ENCODE measurements around the gene MED19.
"Not testable (repeated sequence)": the region's sequence is repeated elsewhere in the genome, so short reads cannot be mapped to it uniquely, and the experiment has no call there.

The MED19 gene

DNA sequence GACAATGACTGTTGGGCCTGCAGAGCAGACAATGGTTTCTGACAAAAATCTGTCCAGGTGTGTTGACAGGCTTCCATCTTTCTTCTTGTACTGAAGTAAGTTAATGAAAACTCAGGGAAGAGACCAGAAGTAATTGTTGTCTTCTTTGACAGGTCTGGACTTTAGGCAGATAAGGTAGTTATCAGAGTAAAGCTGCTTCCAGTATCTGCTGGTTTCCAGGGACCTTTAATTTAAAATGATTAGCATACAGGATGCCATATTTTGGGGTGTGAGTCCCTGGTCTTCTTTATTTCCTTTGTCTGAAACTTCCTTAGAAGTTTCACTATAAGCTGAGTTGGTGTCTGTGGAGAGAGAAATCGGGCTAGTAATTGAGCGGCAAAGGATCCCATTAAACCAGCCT, 1.8 kb upstream of the MED19 start:
- H3K4me2 ChIP-seq (ENCODE audit: low read depth, low read length, poor library complexity, severe bottlenecking), result peak overlapping the region; percentile 94
- no peaks in the 10 kb centered on the region for H3K9me3 ChIP-seq (ENCODE audit: insufficient read depth, low read depth, low read length)
- peaks cover 64% of the 10 kb centered on the region for H3K79me2 ChIP-seq (ENCODE audit: insufficient read depth, low read length)
- peak overlapping the region; percentile 96 for H3K4me3 ChIP-seq (ENCODE audit: low read length, poor library complexity, severe bottlenecking)
- no peaks in the 10 kb centered on the region for H3F3A ChIP-seq (ENCODE audit: low read depth)
- H3K36me3 ChIP-seq (ENCODE audit: insufficient read depth, low read length), result no peaks in the 10 kb centered on the region
- no peaks in the 10 kb centered on the region for H3K27me3 ChIP-seq (ENCODE audit: insufficient read depth, low read length, poor library complexity, severe bottlenecking)
- no peak overlapping the region for H2AFZ ChIP-seq (ENCODE audit: low read length)
- H3K9me2 ChIP-seq (replicated peaks; ENCODE audit: low read depth, low read length), result no peaks in the 10 kb centered on the region
- TF ChIP-seq EZH2phosphoT487 (IDR thresholded peaks at IDR 0.05; ENCODE audit: borderline replicate concordance) (no peak), CTCF (conservative IDR thresholded peaks at IDR 0.05; ENCODE audit: low read length) (no peak)
- H4K20me1 ChIP-seq (ENCODE audit: insufficient read depth, low read length, poor library complexity, severe bottlenecking), result peaks cover 37% of the 10 kb centered on the region
- peak overlapping the region; percentile 95 for H3K9ac ChIP-seq (ENCODE audit: low read depth, low read length, poor library complexity, severe bottlenecking)
- H3K4me1 ChIP-seq (ENCODE audit: insufficient read depth, low read length, poor library complexity, severe bottlenecking), result peaks cover 30% of the 10 kb centered on the region

DNA sequence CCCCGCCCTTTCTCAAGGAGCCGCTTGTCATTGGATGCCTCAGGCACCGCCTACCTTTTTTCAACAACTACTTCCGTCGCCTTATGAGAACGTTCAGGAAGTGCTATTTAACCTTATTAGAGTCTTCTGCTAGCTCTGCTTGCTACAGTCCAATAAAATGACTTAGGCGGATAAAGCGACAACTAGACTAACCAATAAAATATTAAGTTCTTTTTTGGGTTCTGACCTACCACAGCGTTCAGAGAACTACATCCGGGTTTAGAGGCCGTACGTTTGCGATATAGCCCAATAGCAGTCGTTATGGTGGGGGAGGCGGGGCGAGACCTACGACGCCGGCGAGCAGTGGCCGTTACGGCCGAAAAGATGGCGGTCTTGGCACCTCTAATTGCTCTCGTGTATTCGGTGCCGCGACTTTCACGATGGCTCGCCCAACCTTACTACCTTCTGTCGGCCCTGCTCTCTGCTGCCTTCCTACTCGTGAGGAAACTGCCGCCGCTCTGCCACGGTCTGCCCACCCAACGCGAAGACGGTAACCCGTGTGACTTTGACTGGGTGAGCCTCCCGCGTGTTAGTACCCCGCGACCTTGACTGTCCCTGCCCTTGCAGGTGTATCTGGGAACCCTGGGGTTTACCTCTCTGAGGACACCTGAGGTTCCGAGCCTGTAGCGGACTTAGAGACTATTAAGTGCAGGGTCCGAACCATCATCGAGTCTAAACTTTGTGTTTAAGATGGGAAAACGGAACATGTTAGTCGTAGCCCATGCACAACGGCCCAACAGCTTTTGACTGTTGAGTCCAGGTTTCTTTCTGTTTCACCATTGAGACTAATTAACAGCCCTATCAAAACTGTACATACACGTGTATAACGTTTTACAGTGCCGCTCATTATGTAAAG, 488 bp upstream of the MED19 start, which contains the start of gene TMX2:
TSS of gene TMX2 (plus strand) at position 338 of the 895 bp plus-strand sequence. CDS start at position 364, 26 bp downstream.
- Histone ChIP-seq H3K27me3 (ENCODE audit: insufficient read depth, low read length, poor library complexity, severe bottlenecking) (no peaks in the 10 kb centered on the region), H3K4me1 (ENCODE audit: insufficient read depth, low read length, poor library complexity, severe bottlenecking) (peaks cover 30% of the 10 kb centered on the region), H3F3A (ENCODE audit: low read depth) (no peaks in the 10 kb centered on the region), H3K36me3 (ENCODE audit: insufficient read depth, low read length) (no peaks in the 10 kb centered on the region), H3K79me2 (ENCODE audit: insufficient read depth, low read length) (peaks cover 63% of the 10 kb centered on the region), H3K9me2 (replicated peaks; ENCODE audit: low read depth, low read length) (no peaks in the 10 kb centered on the region), H3K9ac (ENCODE audit: low read depth, low read length, poor library complexity, severe bottlenecking) (peak within 1 kb of the TSS; percentile 95), H4K20me1 (ENCODE audit: insufficient read depth, low read length, poor library complexity, severe bottlenecking) (peaks cover 37% of the 10 kb centered on the region), H2AFZ (ENCODE audit: low read length) (peak within 1 kb of the TSS; percentile 95), H3K4me2 (ENCODE audit: low read depth, low read length, poor library complexity, severe bottlenecking) (peak within 1 kb of the TSS; percentile 99), H3K9me3 (ENCODE audit: insufficient read depth, low read depth, low read length) (no peaks in the 10 kb centered on the region), H3K4me3 (ENCODE audit: low read length, poor library complexity, severe bottlenecking) (peak within 1 kb of the TSS; percentile 96)
- no peak for TF ChIP-seq CTCF (conservative IDR thresholded peaks at IDR 0.05; ENCODE audit: low read length)
- no peak for TF ChIP-seq EZH2phosphoT487 (IDR thresholded peaks at IDR 0.05; ENCODE audit: borderline replicate concordance)

- Histone ChIP-seq H3F3A (ENCODE audit: low read depth) (no peaks in the 10 kb centered on the region), H3K9ac (ENCODE audit: low read depth, low read length, poor library complexity, severe bottlenecking) (no peak overlapping the region), H3K79me2 (ENCODE audit: insufficient read depth, low read length) (peaks cover 71% of the 10 kb centered on the region), H2AFZ (ENCODE audit: low read length) (no peak overlapping the region), H3K4me3 (ENCODE audit: low read length, poor library complexity, severe bottlenecking) (no peak overlapping the region), H3K4me1 (ENCODE audit: insufficient read depth, low read length, poor library complexity, severe bottlenecking) (peaks cover 30% of the 10 kb centered on the region), H4K20me1 (ENCODE audit: insufficient read depth, low read length, poor library complexity, severe bottlenecking) (peaks cover 37% of the 10 kb centered on the region), H3K36me3 (ENCODE audit: insufficient read depth, low read length) (peaks cover 2% of the 10 kb centered on the region; the same call in 1 of the 2 replicates), H3K9me3 (ENCODE audit: insufficient read depth, low read depth, low read length) (no peaks in the 10 kb centered on the region), H3K9me2 (replicated peaks; ENCODE audit: low read depth, low read length) (no peaks in the 10 kb centered on the region), H3K4me2 (ENCODE audit: low read depth, low read length, poor library complexity, severe bottlenecking) (peak overlapping the region; percentile 99), H3K27me3 (ENCODE audit: insufficient read depth, low read length, poor library complexity, severe bottlenecking) (no peaks in the 10 kb centered on the region)
- no peak for TF ChIP-seq EZH2phosphoT487 (IDR thresholded peaks at IDR 0.05; ENCODE audit: borderline replicate concordance)
- TF ChIP-seq CTCF (conservative IDR thresholded peaks at IDR 0.05; ENCODE audit: low read length), result no peak
Observed at GRCh38 chr11:57709802-57710367, 2.1 kb downstream of the MED19 start.

DNA sequence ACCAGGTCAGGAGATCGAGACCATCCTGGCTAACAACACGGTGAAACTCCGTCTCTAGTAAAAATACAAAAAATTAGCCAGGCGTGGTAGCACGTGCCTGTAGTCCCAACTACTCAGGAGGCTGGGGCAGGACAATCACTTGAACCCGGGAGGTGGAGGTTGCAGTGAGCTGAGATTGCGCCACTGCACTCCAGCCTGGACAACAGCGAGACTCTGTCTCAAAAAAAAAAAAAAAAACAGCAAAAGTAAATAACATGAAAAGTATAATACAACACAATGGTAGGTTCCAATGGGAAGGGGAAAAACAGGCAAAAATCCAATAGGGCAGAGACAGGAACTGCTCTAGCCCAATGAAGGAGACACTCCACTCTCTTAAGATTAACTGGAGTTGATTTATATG, 6.6 kb downstream of the MED19 start:
- H3K9me2 ChIP-seq (replicated peaks; ENCODE audit: low read depth, low read length); H3K27me3 ChIP-seq (ENCODE audit: insufficient read depth, low read length, poor library complexity, severe bottlenecking): not testable (repeated sequence)
- H3K36me3 ChIP-seq (ENCODE audit: insufficient read depth, low read length), result peaks cover 35% of the 10 kb centered on the region; the same call in 1 of the 2 replicates

More for the DNA sequence above, 6.6 kb downstream of the MED19 start:
- not testable (repeated sequence) for H3K9me3 ChIP-seq (ENCODE audit: insufficient read depth, low read depth, low read length); H3F3A ChIP-seq (ENCODE audit: low read depth); H4K20me1 ChIP-seq (ENCODE audit: insufficient read depth, low read length, poor library complexity, severe bottlenecking); H3K4me3 ChIP-seq (ENCODE audit: low read length, poor library complexity, severe bottlenecking); H3K9ac ChIP-seq (ENCODE audit: low read depth, low read length, poor library complexity, severe bottlenecking); H2AFZ ChIP-seq (ENCODE audit: low read length); H3K4me2 ChIP-seq (ENCODE audit: low read depth, low read length, poor library complexity, severe bottlenecking); H3K4me1 ChIP-seq (ENCODE audit: insufficient read depth, low read length, poor library complexity, severe bottlenecking)
- peaks cover 30% of the 10 kb centered on the region for H3K79me2 ChIP-seq (ENCODE audit: insufficient read depth, low read length)
